Measurements from ENCODE around the gene CLMP.

Gene CLMP

GRCh38 chr11:123188508-123189165 lies 6.4 kb downstream of the CLMP start:
- DNase-seq (ENCODE audit: low spot score) = no peak

GRCh38 chr11:123187665-123188507 lies 7.2 kb downstream of the CLMP start:
- DNase-seq (ENCODE audit: low spot score) = no peak

GRCh38 chr11:123187248-123187647 lies 7.8 kb downstream of the CLMP start:
- DNase-seq (ENCODE audit: low spot score) = no peak

- no peak for DNase-seq (ENCODE audit: low spot score)
Observed at GRCh38 chr11:123186286-123186685, 8.8 kb downstream of the CLMP start.

GRCh38 chr11:123185326-123185725 lies 9.7 kb downstream of the CLMP start:
- no peak for DNase-seq (ENCODE audit: low spot score)

GRCh38 chr11:123184531-123184930 lies 10.5 kb downstream of the CLMP start:
- no peak for DNase-seq (ENCODE audit: low spot score)

GRCh38 chr11:123183391-123184099 lies 11.5 kb downstream of the CLMP start:
- no peak for DNase-seq (ENCODE audit: low spot score)

- no peak for DNase-seq (ENCODE audit: low spot score)
Observed at GRCh38 chr11:123181767-123182500, 13.1 kb downstream of the CLMP start.

- DNase-seq (ENCODE audit: low spot score) = no peak
Observed at GRCh38 chr11:123181075-123181474, 14.0 kb downstream of the CLMP start.

GRCh38 chr11:123180574-123180973 lies 14.5 kb downstream of the CLMP start:
- no peak for DNase-seq (ENCODE audit: low spot score)

- no peak for DNase-seq (ENCODE audit: low spot score)
Observed at GRCh38 chr11:123180166-123180565, 14.9 kb downstream of the CLMP start.

- no peak for DNase-seq (ENCODE audit: low spot score)
Observed at GRCh38 chr11:123179586-123179985, 15.5 kb downstream of the CLMP start.

GRCh38 chr11:123178186-123178585 lies 16.9 kb downstream of the CLMP start:
- DNase-seq (ENCODE audit: low spot score) = no peak

- no peak for DNase-seq (ENCODE audit: low spot score)
Observed at GRCh38 chr11:123176785-123177184, 18.3 kb downstream of the CLMP start.

GRCh38 chr11:123174196-123175183 lies 20.6 kb downstream of the CLMP start:
- no peak for DNase-seq (ENCODE audit: low spot score)

- DNase-seq (ENCODE audit: low spot score) = no peak
Observed at GRCh38 chr11:123173856-123174186, 21.2 kb downstream of the CLMP start.

- no peak for DNase-seq (ENCODE audit: low spot score)
Observed at GRCh38 chr11:123173040-123173855, 21.8 kb downstream of the CLMP start.

- DNase-seq (ENCODE audit: low spot score) = no peak
Observed at GRCh38 chr11:123170929-123171328, 24.1 kb downstream of the CLMP start.

- DNase-seq (ENCODE audit: low spot score) = no peak
Observed at GRCh38 chr11:123169821-123170220, 25.2 kb downstream of the CLMP start.

- no peak for DNase-seq (ENCODE audit: low spot score)
Observed at GRCh38 chr11:123168955-123169484, 26.0 kb downstream of the CLMP start.
